KG1 (cell line): ENCODE data around the gene USP22.

ENCODE experiments used
- DNase-seq: peaks from one replicate; lab custom pipeline; 2025; lab: John Stamatoyannopoulos, UW

The USP22 gene

GRCh38 chr17:20999841-21000532, 42.8 kb downstream of the USP22 start:
- no peak for DNase-seq

GRCh38 chr17:20999044-20999573, 43.7 kb downstream of the USP22 start:
- no peak for DNase-seq

- no peak for DNase-seq
Measured at GRCh38 chr17:20998571-20999043, 44.2 kb downstream of the USP22 start.

GRCh38 chr17:20997711-20998570, 44.9 kb downstream of the USP22 start:
- no peak for DNase-seq

- no peak for DNase-seq
Measured at GRCh38 chr17:20996724-20997615, 45.8 kb downstream of the USP22 start.

GRCh38 chr17:20995873-20996723, 46.7 kb downstream of the USP22 start:
- no peak for DNase-seq

- no peak for DNase-seq
Measured at GRCh38 chr17:20995164-20995872, 47.5 kb downstream of the USP22 start.

GRCh38 chr17:20994779-20995149, 48.0 kb downstream of the USP22 start:
- no peak for DNase-seq

- DNase-seq = no peak
Measured at GRCh38 chr17:20993863-20994778, 48.7 kb downstream of the USP22 start.

GRCh38 chr17:20992987-20993862, 49.6 kb downstream of the USP22 start:
- DNase-seq = peak; percentile 17

GRCh38 chr17:20992416-20992815, 50.4 kb downstream of the USP22 start:
- DNase-seq = no peak

- no peak for DNase-seq
Measured at GRCh38 chr17:20991276-20992037, 51.4 kb downstream of the USP22 start.

- no peak for DNase-seq
Measured at GRCh38 chr17:20989991-20990855, 52.6 kb downstream of the USP22 start.

- DNase-seq = no peak
Measured at GRCh38 chr17:20989481-20989880, 53.3 kb downstream of the USP22 start.

GRCh38 chr17:20988896-20989295, 53.9 kb downstream of the USP22 start:
- DNase-seq = no peak

GRCh38 chr17:20988001-20988636, 54.7 kb downstream of the USP22 start:
- DNase-seq = no peak
